Liver (tissue), 9 donors: ENCODE data around the gene C5orf58. TPM values are rescaled to one million over a fixed set of nuclear protein-coding genes. Genes with fewer than 3 reads are reported as not detected.

Experiments used
- DNase-seq: peaks from one replicate; pipeline ENCODE4 v3.0.0-alpha.2; 2017; ENCODE audit warnings: low spot score
- H3K27ac ChIP-seq, 2 donors: one replicate each; pipeline ENCODE4 v1.7.0; 2013; ENCODE audit warnings: inconsistent platforms in 2 of 2, low read length in 2 of 2, control low read depth in 1 of 2, low read depth in 1 of 2, mild to moderate bottlenecking in 1 of 2
- H3K27me3 ChIP-seq, 4 donors: one replicate each; pipeline versions ENCODE4 v1.6.1 to v1.7.0; 2013; ENCODE audit warnings: low read length in 3 of 4, inconsistent platforms in 1 of 4, mild to moderate bottlenecking in 1 of 4, moderate library complexity in 1 of 4; ENCODE audit not compliant: control insufficient read depth in 4 of 4, insufficient read depth in 4 of 4
- H3K36me3 ChIP-seq, 4 donors: one replicate each; pipeline versions ENCODE4 v1.6.1 to v1.7.0; 2013; ENCODE audit warnings: low read length in 3 of 4, mild to moderate bottlenecking in 3 of 4, low read depth in 1 of 4, moderate library complexity in 1 of 4; ENCODE audit not compliant: control insufficient read depth in 4 of 4, insufficient read depth in 3 of 4
- H3K4me1 ChIP-seq, 4 donors: one replicate each; pipeline versions ENCODE4 v1.6.1 to v1.7.0; 2013; ENCODE audit warnings: low read length in 3 of 4, mild to moderate bottlenecking in 3 of 4, moderate library complexity in 1 of 4; ENCODE audit not compliant: control insufficient read depth in 4 of 4, insufficient read depth in 4 of 4
- H3K4me3 ChIP-seq, 3 donors: one replicate each; pipeline versions ENCODE4 v1.6.1 to v1.7.0; 2013; ENCODE audit warnings: low read length in 3 of 3, control low read depth in 1 of 3, low read depth in 1 of 3, mild to moderate bottlenecking in 1 of 3
- H3K9ac ChIP-seq, 2 donors: one replicate each; pipeline ENCODE4 v1.7.0; 2013; ENCODE audit warnings: low read length in 2 of 2, mild to moderate bottlenecking in 2 of 2, moderate library complexity in 2 of 2, control low read depth in 1 of 2, low read depth in 1 of 2
- H3K9me3 ChIP-seq, 4 donors: one replicate each; pipeline versions ENCODE4 v1.6.1 to v1.7.0; 2013; ENCODE audit warnings: low read length in 3 of 4; ENCODE audit not compliant: control insufficient read depth in 4 of 4
- EGR1 ChIP-seq, 2 donors: IDR thresholded peaks; 2 replicates each; pipeline ENCODE4 v1.6.1; 2016 to 2018; ENCODE audit warnings: antibody characterized with exemption in 2 of 2, low read depth in 2 of 2
- FOXA1 ChIP-seq: IDR thresholded peaks from 2 replicates; pipeline ENCODE4 v1.6.1; 2016; ENCODE audit warnings: antibody characterized with exemption
- FOXA2 ChIP-seq: IDR thresholded peaks from 2 replicates; pipeline ENCODE4 v1.6.1; 2016; ENCODE audit warnings: antibody characterized with exemption
- GABPA ChIP-seq, 2 donors: IDR thresholded peaks in 1 of 2; conservative IDR thresholded peaks in 1 of 2; 2 replicates each; pipeline ENCODE4 v1.6.1; 2016; ENCODE audit warnings: antibody characterized with exemption in 2 of 2, mild to moderate bottlenecking in 1 of 2, moderate library complexity in 1 of 2
- HNF4A ChIP-seq, 2 donors: conservative IDR thresholded peaks; 2 replicates each; pipeline ENCODE4 v1.6.1; 2016; ENCODE audit warnings: antibody characterized with exemption in 2 of 2, mild to moderate bottlenecking in 2 of 2
- HNF4G ChIP-seq: IDR thresholded peaks from 2 replicates; pipeline ENCODE4 v1.6.1; 2016; ENCODE audit warnings: antibody characterized with exemption
- JUND ChIP-seq, 2 donors: IDR thresholded peaks; 2 replicates each; pipeline ENCODE4 v1.6.1; 2016; ENCODE audit warnings: antibody characterized with exemption in 2 of 2
- NR2F2 ChIP-seq: IDR thresholded peaks from 2 replicates; pipeline ENCODE4 v1.6.1; 2016; ENCODE audit warnings: antibody characterized with exemption
- RAD21 ChIP-seq, 2 donors: IDR thresholded peaks; 2 replicates each; pipeline ENCODE4 v1.6.1; 2016; ENCODE audit warnings: antibody characterized with exemption in 2 of 2, mild to moderate bottlenecking in 2 of 2
- RXRA ChIP-seq, 2 donors: IDR thresholded peaks; 2 replicates each; pipeline ENCODE4 v1.6.1; 2017 to 2018; ENCODE audit warnings: antibody characterized with exemption in 2 of 2, mild to moderate bottlenecking in 1 of 2
- TAF1 ChIP-seq: conservative IDR thresholded peaks from 2 replicates; pipeline ENCODE4 v1.6.1; 2016; ENCODE audit warnings: antibody characterized with exemption, mild to moderate bottlenecking
- YY1 ChIP-seq: IDR thresholded peaks from 2 replicates; pipeline ENCODE4 v1.6.1; 2016; ENCODE audit warnings: antibody characterized with exemption, mild to moderate bottlenecking
- WGBS: extraction: QIAGEN DNeasy Blood & Tissue Kit; methylation state at CpG from one replicate; pipeline ENCODE4 v1.1.7; 2013; 5-methylcytosine and 5-hydroxymethylcytosine counted together
- polyA plus RNA-seq, 2 donors: library from polyadenylated mRNA; stranded (reverse) in 1 of 2; unstranded in 1 of 2; fragments of 200-250 nt in 1 of 2; fragments of >200 nt in 1 of 2; fragmentation: Nextera tagmentation in 1 of 2; extraction: Ambion mirVana in 1 of 2; gene quantifications; one replicate each; pipeline versions ENCODE4 v1.2.1 to v1.2.3, GENCODE V29; 2013 to 2015
- total RNA-seq, 2 donors: library from RNA; depleted of rRNA; stranded (reverse); fragments of >200 nt; gene quantifications; one replicate each; pipeline ENCODE4 v1.2.3, GENCODE V29; 2014
- TF ChIP-seq, protein P1 (sequence below): IDR thresholded peaks from 2 replicates; pipeline ENCODE4 v1.6.1; 2016; ENCODE audit warnings: antibody characterized with exemption, mild to moderate bottlenecking
- TF ChIP-seq, protein P2 (sequence below): IDR thresholded peaks from 2 replicates; pipeline ENCODE4 v1.6.1; 2016; ENCODE audit warnings: antibody characterized with exemption
- TF ChIP-seq, protein P3 (sequence below): IDR thresholded peaks from 2 replicates; pipeline ENCODE4 v1.6.1; 2016; ENCODE audit warnings: antibody characterized with exemption
- TF ChIP-seq, protein P4 (sequence below): fragments of 150-350 bp; IDR thresholded peaks from 2 replicates; pipeline ENCODE4 v1.5.1; 2017; ENCODE audit warnings: improper control_type of control experiment, low read depth, low read length; ENCODE audit not compliant: missing input control
- TF ChIP-seq, protein P5 (sequence below): IDR thresholded peaks from 2 replicates; pipeline ENCODE4 v1.6.1; 2016; ENCODE audit warnings: antibody characterized with exemption
- donor health status: healthy.
- donor health status: healthy.
- donor health status: healthy.
- donor health status: healthy.
- donor health status: healthy.

C5orf58 gene
- total and polyA plus RNA-seq, 4 donors: 0.64 TPM; not detected in 3

DNA sequence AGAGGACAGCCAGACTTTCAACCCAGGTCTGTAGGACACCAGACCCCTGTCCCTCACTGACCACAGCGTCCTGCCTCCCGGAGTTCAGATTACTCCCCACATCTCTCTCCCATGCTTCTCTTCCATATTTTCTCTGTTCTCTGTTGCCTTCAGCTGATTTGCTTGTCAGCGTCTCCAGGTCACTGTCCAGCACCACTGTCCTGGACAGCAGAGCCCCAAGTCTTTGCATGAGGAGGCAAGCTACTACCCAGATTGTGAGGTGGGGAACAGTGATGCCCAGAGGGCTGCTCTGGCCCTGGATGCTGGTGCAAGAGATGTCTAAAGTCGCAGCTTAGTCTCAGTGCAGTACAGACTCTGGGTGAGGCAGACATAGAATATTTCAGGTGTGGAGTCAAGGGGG is 48.0 kb upstream of the C5orf58 start:
- TF ChIP-seq, protein P1, sequence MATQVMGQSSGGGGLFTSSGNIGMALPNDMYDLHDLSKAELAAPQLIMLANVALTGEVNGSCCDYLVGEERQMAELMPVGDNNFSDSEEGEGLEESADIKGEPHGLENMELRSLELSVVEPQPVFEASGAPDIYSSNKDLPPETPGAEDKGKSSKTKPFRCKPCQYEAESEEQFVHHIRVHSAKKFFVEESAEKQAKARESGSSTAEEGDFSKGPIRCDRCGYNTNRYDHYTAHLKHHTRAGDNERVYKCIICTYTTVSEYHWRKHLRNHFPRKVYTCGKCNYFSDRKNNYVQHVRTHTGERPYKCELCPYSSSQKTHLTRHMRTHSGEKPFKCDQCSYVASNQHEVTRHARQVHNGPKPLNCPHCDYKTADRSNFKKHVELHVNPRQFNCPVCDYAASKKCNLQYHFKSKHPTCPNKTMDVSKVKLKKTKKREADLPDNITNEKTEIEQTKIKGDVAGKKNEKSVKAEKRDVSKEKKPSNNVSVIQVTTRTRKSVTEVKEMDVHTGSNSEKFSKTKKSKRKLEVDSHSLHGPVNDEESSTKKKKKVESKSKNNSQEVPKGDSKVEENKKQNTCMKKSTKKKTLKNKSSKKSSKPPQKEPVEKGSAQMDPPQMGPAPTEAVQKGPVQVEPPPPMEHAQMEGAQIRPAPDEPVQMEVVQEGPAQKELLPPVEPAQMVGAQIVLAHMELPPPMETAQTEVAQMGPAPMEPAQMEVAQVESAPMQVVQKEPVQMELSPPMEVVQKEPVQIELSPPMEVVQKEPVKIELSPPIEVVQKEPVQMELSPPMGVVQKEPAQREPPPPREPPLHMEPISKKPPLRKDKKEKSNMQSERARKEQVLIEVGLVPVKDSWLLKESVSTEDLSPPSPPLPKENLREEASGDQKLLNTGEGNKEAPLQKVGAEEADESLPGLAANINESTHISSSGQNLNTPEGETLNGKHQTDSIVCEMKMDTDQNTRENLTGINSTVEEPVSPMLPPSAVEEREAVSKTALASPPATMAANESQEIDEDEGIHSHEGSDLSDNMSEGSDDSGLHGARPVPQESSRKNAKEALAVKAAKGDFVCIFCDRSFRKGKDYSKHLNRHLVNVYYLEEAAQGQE: peak; percentile 39
- TF ChIP-seq, protein P2, sequence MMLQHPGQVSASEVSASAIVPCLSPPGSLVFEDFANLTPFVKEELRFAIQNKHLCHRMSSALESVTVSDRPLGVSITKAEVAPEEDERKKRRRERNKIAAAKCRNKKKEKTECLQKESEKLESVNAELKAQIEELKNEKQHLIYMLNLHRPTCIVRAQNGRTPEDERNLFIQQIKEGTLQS: no peak
- no peak overlapping the region for H3K27ac ChIP-seq
- DNase-seq: no peak
- H3K9me3 ChIP-seq: no peaks in the 10 kb centered on the region
- H3K36me3 ChIP-seq: no peaks in the 10 kb centered on the region
- H3K4me1 ChIP-seq: no peaks in the 10 kb centered on the region
- WGBS: 90% methylated on average over 4 of the region's 4 CpGs
- no peak overlapping the region for H3K9ac ChIP-seq
- no peak overlapping the region for H3K4me3 ChIP-seq
- no peaks in the 10 kb centered on the region for H3K27me3 ChIP-seq

DNA sequence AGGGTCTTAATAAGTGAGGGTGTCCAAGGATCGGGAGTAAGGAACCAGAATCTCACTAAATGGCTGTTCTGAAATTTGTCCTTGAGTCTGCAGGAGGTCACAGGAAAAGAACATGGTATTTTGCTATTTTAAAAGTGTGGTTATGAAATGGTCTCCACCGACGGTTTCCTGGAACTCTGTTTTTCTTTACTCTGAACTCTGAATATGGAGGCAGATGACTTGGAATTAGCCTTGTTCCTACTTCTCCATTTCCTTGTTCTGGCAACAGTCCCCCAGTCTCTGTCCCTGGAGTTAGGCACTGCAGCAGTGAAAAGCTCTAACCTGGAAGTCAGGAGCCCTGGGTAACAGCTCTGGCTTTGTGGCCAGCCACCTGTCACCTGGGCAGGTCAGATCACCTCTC is 46.6 kb upstream of the C5orf58 start:
- Histone ChIP-seq H3K9me3 (no peaks in the 10 kb centered on the region), H3K9ac (no peak overlapping the region), H3K4me3 (no peak overlapping the region), H3K27me3 (no peaks in the 10 kb centered on the region), H3K36me3 (no peaks in the 10 kb centered on the region), H3K4me1 (no peaks in the 10 kb centered on the region), H3K27ac (no peak overlapping the region)
- no peak for DNase-seq
- WGBS: 68% methylated on average over 3 of the region's 3 CpGs
- TF ChIP-seq YY1: no peak

DNA sequence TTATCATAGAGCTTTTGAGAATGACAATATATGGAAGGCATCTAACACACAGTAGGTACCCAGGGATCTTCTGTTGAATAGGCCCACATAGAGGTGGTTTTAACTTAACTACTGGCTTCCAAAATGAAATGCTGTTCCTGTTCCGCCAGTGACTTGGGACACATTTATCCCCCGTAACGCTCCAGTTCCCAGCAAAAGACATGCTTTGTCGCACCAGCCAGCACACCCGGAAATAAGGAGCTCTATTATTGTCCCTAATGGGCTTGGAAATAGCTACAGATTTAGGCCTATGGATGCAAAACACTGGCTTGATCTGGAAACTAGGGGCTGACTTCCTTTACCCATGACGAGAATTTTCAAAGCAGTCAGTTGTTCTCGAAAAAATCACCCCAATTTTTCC is 45.9 kb upstream of the C5orf58 start:
- WGBS: 83% methylated on average over 7 of the region's 7 CpGs
- DNase-seq: no peak
- TF ChIP-seq YY1 (no peak), JUND (IDR thresholded peaks at IDR 0.05) (no peak), HNF4A (conservative IDR thresholded peaks at IDR 0.05) (no peak), FOXA2 (no peak), NR2F2 (no peak), EGR1 (IDR thresholded peaks at IDR 0.05; ENCODE audit: low read depth in 2 of 2) (no peak), GABPA (IDR thresholded peaks at IDR 0.05 in 1 of 2, conservative IDR thresholded peaks at IDR 0.05 in 1 of 2) (no peak), RAD21 (IDR thresholded peaks at IDR 0.05) (no peak), TAF1 (no peak), FOXA1 (no peak), HNF4G (no peak), RXRA (IDR thresholded peaks at IDR 0.05) (no peak)
- TF ChIP-seq, protein P3, sequence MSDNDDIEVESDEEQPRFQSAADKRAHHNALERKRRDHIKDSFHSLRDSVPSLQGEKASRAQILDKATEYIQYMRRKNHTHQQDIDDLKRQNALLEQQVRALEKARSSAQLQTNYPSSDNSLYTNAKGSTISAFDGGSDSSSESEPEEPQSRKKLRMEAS: no peak
- TF ChIP-seq, protein P4, sequence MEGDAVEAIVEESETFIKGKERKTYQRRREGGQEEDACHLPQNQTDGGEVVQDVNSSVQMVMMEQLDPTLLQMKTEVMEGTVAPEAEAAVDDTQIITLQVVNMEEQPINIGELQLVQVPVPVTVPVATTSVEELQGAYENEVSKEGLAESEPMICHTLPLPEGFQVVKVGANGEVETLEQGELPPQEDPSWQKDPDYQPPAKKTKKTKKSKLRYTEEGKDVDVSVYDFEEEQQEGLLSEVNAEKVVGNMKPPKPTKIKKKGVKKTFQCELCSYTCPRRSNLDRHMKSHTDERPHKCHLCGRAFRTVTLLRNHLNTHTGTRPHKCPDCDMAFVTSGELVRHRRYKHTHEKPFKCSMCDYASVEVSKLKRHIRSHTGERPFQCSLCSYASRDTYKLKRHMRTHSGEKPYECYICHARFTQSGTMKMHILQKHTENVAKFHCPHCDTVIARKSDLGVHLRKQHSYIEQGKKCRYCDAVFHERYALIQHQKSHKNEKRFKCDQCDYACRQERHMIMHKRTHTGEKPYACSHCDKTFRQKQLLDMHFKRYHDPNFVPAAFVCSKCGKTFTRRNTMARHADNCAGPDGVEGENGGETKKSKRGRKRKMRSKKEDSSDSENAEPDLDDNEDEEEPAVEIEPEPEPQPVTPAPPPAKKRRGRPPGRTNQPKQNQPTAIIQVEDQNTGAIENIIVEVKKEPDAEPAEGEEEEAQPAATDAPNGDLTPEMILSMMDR: no peak
- TF ChIP-seq, protein P2: no peak
- TF ChIP-seq, protein P1: no peak
- TF ChIP-seq, protein P5, sequence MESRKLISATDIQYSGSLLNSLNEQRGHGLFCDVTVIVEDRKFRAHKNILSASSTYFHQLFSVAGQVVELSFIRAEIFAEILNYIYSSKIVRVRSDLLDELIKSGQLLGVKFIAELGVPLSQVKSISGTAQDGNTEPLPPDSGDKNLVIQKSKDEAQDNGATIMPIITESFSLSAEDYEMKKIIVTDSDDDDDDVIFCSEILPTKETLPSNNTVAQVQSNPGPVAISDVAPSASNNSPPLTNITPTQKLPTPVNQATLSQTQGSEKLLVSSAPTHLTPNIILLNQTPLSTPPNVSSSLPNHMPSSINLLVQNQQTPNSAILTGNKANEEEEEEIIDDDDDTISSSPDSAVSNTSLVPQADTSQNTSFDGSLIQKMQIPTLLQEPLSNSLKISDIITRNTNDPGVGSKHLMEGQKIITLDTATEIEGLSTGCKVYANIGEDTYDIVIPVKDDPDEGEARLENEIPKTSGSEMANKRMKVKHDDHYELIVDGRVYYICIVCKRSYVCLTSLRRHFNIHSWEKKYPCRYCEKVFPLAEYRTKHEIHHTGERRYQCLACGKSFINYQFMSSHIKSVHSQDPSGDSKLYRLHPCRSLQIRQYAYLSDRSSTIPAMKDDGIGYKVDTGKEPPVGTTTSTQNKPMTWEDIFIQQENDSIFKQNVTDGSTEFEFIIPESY: no peak

More for the DNA sequence above, 45.9 kb upstream of the C5orf58 start:
- H3K27me3 ChIP-seq: no peaks in the 10 kb centered on the region
- no peaks in the 10 kb centered on the region for H3K4me1 ChIP-seq
- no peaks in the 10 kb centered on the region for H3K9me3 ChIP-seq
- no peak overlapping the region for H3K27ac ChIP-seq
- no peak overlapping the region for H3K9ac ChIP-seq
- H3K4me3 ChIP-seq: no peak overlapping the region
- no peaks in the 10 kb centered on the region for H3K36me3 ChIP-seq
